NCI-H2227 (cell line): ENCODE measurements around the gene FILIP1L.

Source experiments
- DNase-seq: peaks from one replicate; lab custom pipeline; 2025; ENCODE audit not compliant: unreplicated experiment; lab: John Stamatoyannopoulos, UW

FILIP1L gene

GRCh38 chr3:100114413-100115030 is at the start of gene FILIP1L:
FILIP1L (minus strand) TSS chr3:100114501.
- DNase-seq, result no peak

DNA sequence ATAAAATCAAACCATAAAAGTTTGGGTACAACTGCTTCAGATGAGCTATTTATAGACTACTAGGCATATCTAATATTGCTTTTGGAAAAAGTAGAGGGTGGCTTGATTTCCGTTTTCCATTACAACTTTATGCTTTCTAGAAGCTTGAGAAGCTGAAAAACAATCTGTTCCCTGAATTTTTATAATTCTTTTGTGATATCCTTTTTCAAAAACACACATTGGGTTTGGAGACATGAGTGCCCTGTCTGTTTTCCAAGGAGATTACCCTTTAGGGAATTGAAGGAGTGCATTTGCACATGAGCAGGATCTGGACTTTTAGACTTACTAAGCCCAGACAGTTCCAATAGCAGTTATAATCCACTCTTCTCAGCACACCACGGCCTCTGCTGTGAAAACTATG is 49.5 kb upstream of the FILIP1L start:
- no peak for DNase-seq

- no peak for DNase-seq
Measured at GRCh38 chr3:100160521-100160920, 46.2 kb upstream of the FILIP1L start.

DNA sequence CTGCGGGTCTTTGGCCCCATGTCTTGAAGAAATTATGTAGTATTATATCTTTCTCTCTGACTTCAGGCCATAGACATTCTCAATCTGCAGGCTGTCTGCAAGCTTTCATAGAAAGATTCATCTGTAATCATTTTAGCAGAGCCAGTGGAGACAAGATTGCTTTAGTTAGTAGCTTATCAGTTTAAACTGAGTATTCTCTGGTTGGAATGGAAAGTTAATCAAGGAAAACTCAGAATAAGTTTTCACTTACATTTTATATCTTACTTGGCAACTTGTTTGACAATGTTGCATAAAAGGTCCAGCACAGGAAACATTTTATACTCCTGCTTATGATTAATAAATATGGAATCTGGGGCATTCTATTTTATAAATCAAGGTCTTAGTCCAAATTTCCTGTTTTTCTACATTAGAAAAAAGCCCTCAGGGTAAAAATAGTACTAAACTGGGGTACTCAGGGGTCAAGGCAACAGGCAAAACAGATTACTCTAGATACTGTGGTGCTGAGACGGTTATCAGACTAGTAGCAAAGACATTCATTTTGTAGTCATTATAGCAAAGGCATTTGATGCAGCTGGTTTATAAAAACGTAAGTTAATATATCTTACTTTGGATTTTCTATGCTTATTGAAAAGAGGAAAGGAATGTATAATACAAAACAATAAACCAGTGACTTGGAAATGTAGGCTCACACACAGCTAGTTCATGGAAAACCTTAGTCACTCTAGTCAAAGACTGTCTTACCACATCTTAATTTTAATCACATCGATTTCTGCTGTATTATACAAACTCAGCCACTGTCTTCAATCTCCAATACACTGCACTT is 45.2 kb upstream of the FILIP1L start:
- no peak for DNase-seq

GRCh38 chr3:100158918-100159330 is 44.6 kb upstream of the FILIP1L start:
- DNase-seq, result peak; percentile 8

DNA sequence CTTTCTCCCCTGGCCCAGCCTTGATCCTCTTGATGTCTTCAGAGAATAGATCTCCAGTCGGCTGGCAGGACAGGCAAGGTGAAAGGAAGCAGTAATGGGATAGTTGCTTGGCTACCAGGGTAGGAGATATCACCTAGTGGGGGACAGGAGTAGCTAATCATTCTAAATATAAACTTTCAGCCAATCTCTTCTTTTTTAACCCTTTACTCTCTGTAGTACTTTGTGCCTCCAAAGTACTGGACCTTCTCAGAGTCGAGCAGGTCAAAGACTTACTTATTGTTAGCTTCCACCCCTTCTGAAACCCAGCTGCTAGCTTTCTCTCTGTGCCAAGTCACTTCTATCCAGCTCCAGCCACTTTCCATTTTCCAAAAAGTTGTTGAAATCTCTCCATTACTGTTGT is 43.4 kb upstream of the FILIP1L start:
- no peak for DNase-seq

GRCh38 chr3:100155590-100155989 is 41.3 kb upstream of the FILIP1L start:
- DNase-seq, result no peak

DNA sequence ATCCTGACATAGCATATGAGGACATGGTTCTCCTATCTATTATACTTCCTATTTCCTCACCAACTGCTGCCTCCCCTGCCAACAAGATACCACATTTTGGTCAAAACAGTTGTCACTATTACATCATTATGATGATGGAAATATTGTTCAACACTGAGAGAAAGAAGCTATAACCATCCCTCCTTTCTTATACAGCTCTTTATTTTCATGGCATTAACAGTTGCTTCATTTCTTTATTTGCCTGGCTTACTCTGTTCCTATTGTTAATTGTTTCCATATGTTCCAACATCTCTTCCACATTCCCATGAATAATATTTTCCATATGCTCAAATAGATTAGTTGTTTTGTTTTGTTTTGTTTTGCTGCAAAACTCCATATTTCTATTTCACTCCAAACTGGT is 40.8 kb upstream of the FILIP1L start:
- no peak for DNase-seq

GRCh38 chr3:100154171-100154570 is 39.9 kb upstream of the FILIP1L start:
- DNase-seq, result no peak

DNA sequence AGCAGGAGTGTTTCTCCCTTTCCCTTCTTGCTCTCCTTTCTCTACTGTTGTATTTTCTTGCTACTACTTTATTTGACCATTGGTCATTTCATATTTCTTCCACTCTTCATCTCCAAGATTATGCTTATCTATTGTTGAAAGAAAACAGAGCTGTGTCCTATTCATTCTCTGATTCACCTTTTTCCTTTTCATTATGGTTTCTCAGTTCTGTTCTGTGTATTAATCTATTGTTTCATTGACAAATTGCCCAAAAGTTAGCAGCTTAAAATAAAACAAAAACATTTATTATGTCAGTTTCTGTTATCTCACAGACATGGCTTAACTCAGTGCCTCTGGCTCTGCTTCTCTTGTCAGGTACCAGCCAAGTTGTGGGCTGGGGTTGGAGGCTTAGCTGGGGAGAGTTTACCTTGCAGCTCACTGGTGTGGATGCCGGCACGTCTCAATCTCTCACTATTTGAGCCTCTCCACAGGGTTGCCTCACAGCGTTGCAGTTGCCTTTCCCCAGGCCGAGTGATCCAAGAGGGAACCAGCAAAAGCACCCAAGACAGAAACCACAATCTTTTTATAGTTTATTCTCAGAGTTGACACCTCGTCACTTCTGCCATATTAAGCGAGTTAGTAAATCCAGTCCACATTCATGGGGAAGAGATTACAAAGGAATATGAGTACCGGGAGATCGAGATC is 36.9 kb upstream of the FILIP1L start:
- no peak for DNase-seq

- DNase-seq, result no peak
Measured at GRCh38 chr3:100150473-100150872, 36.2 kb upstream of the FILIP1L start.

DNA sequence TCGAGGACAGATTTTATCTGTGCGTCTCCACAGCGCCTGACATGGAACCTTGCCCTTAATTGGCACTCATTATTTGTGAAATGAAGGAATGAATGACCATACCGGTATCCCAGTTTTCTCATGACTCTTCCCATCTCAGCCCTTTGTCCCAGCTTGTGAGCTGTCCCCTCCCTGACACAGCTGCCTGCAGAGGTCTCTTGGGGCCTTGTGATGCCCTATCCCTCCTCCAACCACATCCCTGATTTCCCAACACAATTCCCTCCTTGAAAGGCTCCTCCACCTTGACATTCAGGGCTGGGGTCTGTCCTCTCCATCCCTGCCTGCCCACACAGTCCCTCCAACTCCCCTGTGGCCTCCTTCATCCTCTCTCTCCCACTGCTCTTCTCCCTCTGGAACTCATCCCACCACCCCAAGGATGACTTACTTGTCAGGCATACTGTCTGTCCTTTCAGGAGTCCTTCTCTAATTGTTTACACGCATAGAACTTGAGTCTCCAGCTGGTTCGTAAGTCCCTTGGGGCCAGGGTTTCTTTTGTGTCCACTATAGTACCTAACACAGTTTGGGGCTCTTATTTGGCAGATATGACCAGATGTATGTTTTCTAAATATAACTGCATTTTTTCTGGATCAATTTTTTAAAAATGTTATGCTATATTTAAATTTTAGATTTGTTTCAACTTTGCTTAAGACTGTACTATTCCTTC is 35.6 kb upstream of the FILIP1L start:
- no peak for DNase-seq

GRCh38 chr3:100149130-100149529 is 34.8 kb upstream of the FILIP1L start:
- DNase-seq, result no peak

GRCh38 chr3:100144255-100144866 is 30.1 kb upstream of the FILIP1L start:
- DNase-seq, result no peak

GRCh38 chr3:100141586-100141985 is 27.3 kb upstream of the FILIP1L start:
- DNase-seq, result no peak

GRCh38 chr3:100140976-100141375 is 26.7 kb upstream of the FILIP1L start:
- no peak for DNase-seq

GRCh38 chr3:100136921-100137320 is 22.6 kb upstream of the FILIP1L start:
- no peak for DNase-seq

- DNase-seq, result no peak
Measured at GRCh38 chr3:100131241-100131640, 16.9 kb upstream of the FILIP1L start.

GRCh38 chr3:100129941-100130340 is 15.6 kb upstream of the FILIP1L start:
- DNase-seq, result no peak

- DNase-seq, result no peak
Measured at GRCh38 chr3:100128565-100128964, 14.3 kb upstream of the FILIP1L start.

- DNase-seq, result no peak
Measured at GRCh38 chr3:100127792-100128191, 13.5 kb upstream of the FILIP1L start.
